ENCODE results near the gene HEYL. TPM values are rescaled to one million over a fixed set of nuclear protein-coding genes. Genes with fewer than 3 reads are reported as not detected.

HEYL gene
- total RNA-seq, 1 experiment from 2014 or later: 8.8 TPM

DNA sequence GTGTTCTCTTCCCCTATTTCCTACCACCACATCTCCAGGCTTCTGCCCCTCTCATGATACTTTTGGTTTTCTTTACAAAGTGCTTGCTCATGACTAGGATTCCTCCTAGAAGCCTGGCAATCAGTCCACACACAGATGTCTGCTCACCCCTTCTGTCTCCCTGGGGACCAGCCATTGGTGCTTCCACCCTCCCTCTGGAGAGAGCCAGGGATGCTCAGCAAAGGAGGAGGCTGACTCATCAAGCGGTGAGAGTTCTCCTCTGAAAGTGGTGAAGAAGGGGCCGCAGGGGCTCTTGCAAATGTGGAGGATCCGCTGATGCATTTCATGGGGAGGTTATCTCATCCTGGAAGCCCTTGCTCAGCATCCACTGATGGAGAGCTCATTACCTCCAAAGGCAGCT lies 18.0 kb upstream of the HEYL start:
- no peaks in the 10 kb centered on the region for H3K9me3 ChIP-seq (ENCODE audit: control insufficient read depth in 1 of 2, insufficient read depth in 1 of 2, low read depth in 1 of 2, low read length in 2 of 2)
- peaks cover 0 to 19% of the 10 kb centered on the region in 2 experiments; a peak in 2 of 4 replicates for H3K4me1 ChIP-seq (ENCODE audit: control insufficient read depth in 1 of 2, insufficient read depth in 2 of 2, low read length in 2 of 2)
- no peaks in the 10 kb centered on the region for H3K9me2 ChIP-seq (ENCODE audit: insufficient read depth)
- no peak overlapping the region for H3K27ac ChIP-seq (ENCODE audit: low read depth, low read length)
- intact Hi-C loops (cut with micrococcal nuclease): loop anchor here (5.0 kb wide), 1 partner anchor 65 kb away; no protein-coding TSS in a partner anchor
- CTCF ChIA-PET: interaction anchor here (0.6 to 3.9 kb wide), 19 partner anchors 9 to 559 kb away, joined by 3 to 38 read pairs (median 4); partner anchors contain the start of genes HPCAL4 and PPIE
- peak overlapping the region; percentile 41 to 50 for H3K4me3 ChIP-seq (replicated peaks in 1 of 2; ENCODE audit: low read depth in 1 of 2, low read length in 2 of 2)
- RAD21 ChIA-PET (ENCODE audit: low non-redundant PET in 1 of 2, low total read pairs in 2 of 2, uncharacterized antibody in 2 of 2, unreplicated experiment in 2 of 2): interaction anchor here in 1 of 2 experiments (1.0 kb wide), 1 partner anchor 51 kb away, joined by 3 read pairs; no protein-coding TSS in a partner anchor
- no peaks in the 10 kb centered on the region for H4K20me1 ChIP-seq (ENCODE audit: insufficient read depth)
- H2AFZ ChIP-seq (ENCODE audit: low read depth, low read length, poor library complexity, severe bottlenecking): no peak overlapping the region
- DNase-seq (ENCODE audit: low read depth, low spot score) (no peak), ATAC-seq (no peak)
- H3K79me2 ChIP-seq (ENCODE audit: insufficient read depth, low read length): no peaks in the 10 kb centered on the region
- H3K27me3 ChIP-seq (ENCODE audit: insufficient read depth, low read length): no peaks in the 10 kb centered on the region
- peak overlapping the region; percentile 73 for H3K4me2 ChIP-seq (ENCODE audit: low read length)
- no peak for TF ChIP-seq RAD21 (IDR thresholded peaks at IDR 0.05; ENCODE audit: low read depth)
- no peak for TF ChIP-seq EZH2phosphoT487 (IDR thresholded peaks at IDR 0.05; ENCODE audit: borderline replicate concordance)
- TF ChIP-seq TCF7L2 (IDR thresholded peaks at IDR 0.05; ENCODE audit: borderline replicate concordance, extremely low read depth, insufficient read depth, insufficient read length): no peak
- TF ChIP-seq ZFX (IDR thresholded peaks at IDR 0.05): no peak
- no peak for TF ChIP-seq SIN3A (IDR thresholded peaks at IDR 0.05; ENCODE audit: low read depth)
- TF ChIP-seq CBX3 (IDR thresholded peaks at IDR 0.05; ENCODE audit: low read depth): no peak
- TF ChIP-seq, protein P1, sequence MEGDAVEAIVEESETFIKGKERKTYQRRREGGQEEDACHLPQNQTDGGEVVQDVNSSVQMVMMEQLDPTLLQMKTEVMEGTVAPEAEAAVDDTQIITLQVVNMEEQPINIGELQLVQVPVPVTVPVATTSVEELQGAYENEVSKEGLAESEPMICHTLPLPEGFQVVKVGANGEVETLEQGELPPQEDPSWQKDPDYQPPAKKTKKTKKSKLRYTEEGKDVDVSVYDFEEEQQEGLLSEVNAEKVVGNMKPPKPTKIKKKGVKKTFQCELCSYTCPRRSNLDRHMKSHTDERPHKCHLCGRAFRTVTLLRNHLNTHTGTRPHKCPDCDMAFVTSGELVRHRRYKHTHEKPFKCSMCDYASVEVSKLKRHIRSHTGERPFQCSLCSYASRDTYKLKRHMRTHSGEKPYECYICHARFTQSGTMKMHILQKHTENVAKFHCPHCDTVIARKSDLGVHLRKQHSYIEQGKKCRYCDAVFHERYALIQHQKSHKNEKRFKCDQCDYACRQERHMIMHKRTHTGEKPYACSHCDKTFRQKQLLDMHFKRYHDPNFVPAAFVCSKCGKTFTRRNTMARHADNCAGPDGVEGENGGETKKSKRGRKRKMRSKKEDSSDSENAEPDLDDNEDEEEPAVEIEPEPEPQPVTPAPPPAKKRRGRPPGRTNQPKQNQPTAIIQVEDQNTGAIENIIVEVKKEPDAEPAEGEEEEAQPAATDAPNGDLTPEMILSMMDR (IDR thresholded peaks at IDR 0.05 in 2 of 3, conservative IDR thresholded peaks at IDR 0.05 in 1 of 3; ENCODE audit: borderline replicate concordance in 1 of 3, insufficient read depth in 1 of 3, low read depth in 2 of 3, low read length in 2 of 3): no peak
- no peak for TF ChIP-seq POLR2AphosphoS5 (IDR thresholded peaks at IDR 0.05; ENCODE audit: low read depth, low read length)
- no peak for TF ChIP-seq EGR1 (IDR thresholded peaks at IDR 0.05; ENCODE audit: low read depth)
- no peak for TF ChIP-seq SP1 (IDR thresholded peaks at IDR 0.05; ENCODE audit: low read depth)
- no peak for TF ChIP-seq CEBPB (IDR thresholded peaks at IDR 0.05; ENCODE audit: low read depth)
- TF ChIP-seq, protein P2, sequence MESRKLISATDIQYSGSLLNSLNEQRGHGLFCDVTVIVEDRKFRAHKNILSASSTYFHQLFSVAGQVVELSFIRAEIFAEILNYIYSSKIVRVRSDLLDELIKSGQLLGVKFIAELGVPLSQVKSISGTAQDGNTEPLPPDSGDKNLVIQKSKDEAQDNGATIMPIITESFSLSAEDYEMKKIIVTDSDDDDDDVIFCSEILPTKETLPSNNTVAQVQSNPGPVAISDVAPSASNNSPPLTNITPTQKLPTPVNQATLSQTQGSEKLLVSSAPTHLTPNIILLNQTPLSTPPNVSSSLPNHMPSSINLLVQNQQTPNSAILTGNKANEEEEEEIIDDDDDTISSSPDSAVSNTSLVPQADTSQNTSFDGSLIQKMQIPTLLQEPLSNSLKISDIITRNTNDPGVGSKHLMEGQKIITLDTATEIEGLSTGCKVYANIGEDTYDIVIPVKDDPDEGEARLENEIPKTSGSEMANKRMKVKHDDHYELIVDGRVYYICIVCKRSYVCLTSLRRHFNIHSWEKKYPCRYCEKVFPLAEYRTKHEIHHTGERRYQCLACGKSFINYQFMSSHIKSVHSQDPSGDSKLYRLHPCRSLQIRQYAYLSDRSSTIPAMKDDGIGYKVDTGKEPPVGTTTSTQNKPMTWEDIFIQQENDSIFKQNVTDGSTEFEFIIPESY (IDR thresholded peaks at IDR 0.05; ENCODE audit: extremely low read depth, insufficient replicate concordance, low read length): no peak
- no peak for TF ChIP-seq POLR2A (IDR thresholded peaks at IDR 0.05; ENCODE audit: borderline replicate concordance, extremely low read depth, insufficient read depth, insufficient read length)
- TF ChIP-seq YY1 (IDR thresholded peaks at IDR 0.05; ENCODE audit: extremely low read depth, insufficient replicate concordance, low read depth, low read length): no peak
- no peak for TF ChIP-seq ZNF274 (IDR thresholded peaks at IDR 0.05; ENCODE audit: low read depth, low read length)
- no peak for TF ChIP-seq JUND (IDR thresholded peaks at IDR 0.05)
- TF ChIP-seq, protein P3, sequence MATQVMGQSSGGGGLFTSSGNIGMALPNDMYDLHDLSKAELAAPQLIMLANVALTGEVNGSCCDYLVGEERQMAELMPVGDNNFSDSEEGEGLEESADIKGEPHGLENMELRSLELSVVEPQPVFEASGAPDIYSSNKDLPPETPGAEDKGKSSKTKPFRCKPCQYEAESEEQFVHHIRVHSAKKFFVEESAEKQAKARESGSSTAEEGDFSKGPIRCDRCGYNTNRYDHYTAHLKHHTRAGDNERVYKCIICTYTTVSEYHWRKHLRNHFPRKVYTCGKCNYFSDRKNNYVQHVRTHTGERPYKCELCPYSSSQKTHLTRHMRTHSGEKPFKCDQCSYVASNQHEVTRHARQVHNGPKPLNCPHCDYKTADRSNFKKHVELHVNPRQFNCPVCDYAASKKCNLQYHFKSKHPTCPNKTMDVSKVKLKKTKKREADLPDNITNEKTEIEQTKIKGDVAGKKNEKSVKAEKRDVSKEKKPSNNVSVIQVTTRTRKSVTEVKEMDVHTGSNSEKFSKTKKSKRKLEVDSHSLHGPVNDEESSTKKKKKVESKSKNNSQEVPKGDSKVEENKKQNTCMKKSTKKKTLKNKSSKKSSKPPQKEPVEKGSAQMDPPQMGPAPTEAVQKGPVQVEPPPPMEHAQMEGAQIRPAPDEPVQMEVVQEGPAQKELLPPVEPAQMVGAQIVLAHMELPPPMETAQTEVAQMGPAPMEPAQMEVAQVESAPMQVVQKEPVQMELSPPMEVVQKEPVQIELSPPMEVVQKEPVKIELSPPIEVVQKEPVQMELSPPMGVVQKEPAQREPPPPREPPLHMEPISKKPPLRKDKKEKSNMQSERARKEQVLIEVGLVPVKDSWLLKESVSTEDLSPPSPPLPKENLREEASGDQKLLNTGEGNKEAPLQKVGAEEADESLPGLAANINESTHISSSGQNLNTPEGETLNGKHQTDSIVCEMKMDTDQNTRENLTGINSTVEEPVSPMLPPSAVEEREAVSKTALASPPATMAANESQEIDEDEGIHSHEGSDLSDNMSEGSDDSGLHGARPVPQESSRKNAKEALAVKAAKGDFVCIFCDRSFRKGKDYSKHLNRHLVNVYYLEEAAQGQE (IDR thresholded peaks at IDR 0.05; ENCODE audit: low read depth): no peak
- TF ChIP-seq SRF (IDR thresholded peaks at IDR 0.05; ENCODE audit: low read depth): no peak
- TF ChIP-seq, protein P4, sequence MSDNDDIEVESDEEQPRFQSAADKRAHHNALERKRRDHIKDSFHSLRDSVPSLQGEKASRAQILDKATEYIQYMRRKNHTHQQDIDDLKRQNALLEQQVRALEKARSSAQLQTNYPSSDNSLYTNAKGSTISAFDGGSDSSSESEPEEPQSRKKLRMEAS (IDR thresholded peaks at IDR 0.05): no peak
- peak overlapping the region; percentile 25; the same call in 1 of the 2 replicates for H3K9ac ChIP-seq (ENCODE audit: low read length)
- H3K36me3 ChIP-seq (ENCODE audit: control insufficient read depth in 1 of 2, insufficient read depth in 2 of 2, low read length in 2 of 2): no peaks in the 10 kb centered on the region
- POLR2A ChIA-PET: interaction anchor here (1.6 kb wide), 1 partner anchor 51 kb away, joined by 8 read pairs; no protein-coding TSS in a partner anchor
- no TSS peak for BruUV-seq (replicated peaks)

All from HCT116 (cell line).